ENCODE results near the gene MTHFD1. TPM values are rescaled to one million over a fixed set of nuclear protein-coding genes. Genes with fewer than 3 reads are reported as not detected.

MTHFD1 gene
- total RNA-seq, 6 donors from 2014 or later = 16.8 to 59.8 (median 29.6) TPM

GRCh38 chr14:64442300-64442988 lies 54.3 kb downstream of the MTHFD1 start:
- Histone ChIP-seq H3K9me3 (no peaks in the 10 kb centered on the region), H3K4me1 (no peaks in the 10 kb centered on the region), H3K27me3 (no peaks in the 10 kb centered on the region), H3K27ac (peak overlapping the region in 1 of 4 donors; percentile 0), H3K36me3 (peaks cover 0 to 50% (median 7%) of the 10 kb centered on the region in 4 donors), H3K4me3 (no peak overlapping the region)
- DNase-seq = peak in 1 of 2 donors; percentile 30
- no peak for ATAC-seq (ENCODE audit: low FRiP score in 2 of 2)
- WGBS, 2 donors = 68 to 74% methylated on average over 16 to 17 of the region's 17 CpGs
- TF ChIP-seq EP300 (IDR thresholded peaks at IDR 0.05) (no peak), POLR2A (IDR thresholded peaks at IDR 0.05) (no peak), CTCF (IDR thresholded peaks at IDR 0.05) (no peak), POLR2AphosphoS5 (IDR thresholded peaks at IDR 0.05) (no peak)

DNA sequence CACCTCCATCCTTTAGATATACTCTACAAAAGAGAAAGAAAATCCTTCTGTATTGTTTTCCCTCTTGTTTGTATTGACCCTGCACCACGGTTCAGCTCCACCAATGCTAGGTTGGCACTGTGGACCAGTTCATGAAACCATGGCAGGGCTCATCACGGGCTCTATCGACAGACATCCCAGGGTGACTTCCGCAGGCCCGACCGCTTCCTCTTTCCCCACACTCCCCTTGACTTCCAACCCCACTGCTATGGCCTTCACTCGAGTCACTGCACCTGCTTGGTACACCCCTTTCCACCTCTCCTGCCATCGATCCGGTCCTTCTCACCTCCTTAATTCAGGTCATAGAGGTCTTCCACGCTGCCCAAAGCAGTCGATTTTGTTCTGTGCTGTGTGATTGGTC lies 56.0 kb downstream of the MTHFD1 start:
- ATAC-seq (ENCODE audit: low FRiP score in 2 of 2) (no peak), DNase-seq (no peak)
- H3K36me3 ChIP-seq = peaks cover 0 to 62% (median 11%) of the 10 kb centered on the region in 4 donors
- no peaks in the 10 kb centered on the region for H3K4me1 ChIP-seq
- no peak overlapping the region for H3K4me3 ChIP-seq
- WGBS, 2 donors = 79 to 93% methylated on average over 11 of the region's 11 CpGs
- no peaks in the 10 kb centered on the region for H3K27me3 ChIP-seq
- no peak overlapping the region for H3K27ac ChIP-seq
- H3K9me3 ChIP-seq = no peaks in the 10 kb centered on the region
- TF ChIP-seq CTCF (IDR thresholded peaks at IDR 0.05) (no peak), EP300 (IDR thresholded peaks at IDR 0.05) (no peak), POLR2AphosphoS5 (IDR thresholded peaks at IDR 0.05) (no peak), POLR2A (IDR thresholded peaks at IDR 0.05) (no peak)

GRCh38 chr14:64444984-64445845 lies 57.1 kb downstream of the MTHFD1 start:
- no peak for DNase-seq

GRCh38 chr14:64447876-64448670 lies 59.9 kb downstream of the MTHFD1 start:
- H3K27ac ChIP-seq = no peak overlapping the region
- H3K9me3 ChIP-seq = no peaks in the 10 kb centered on the region
- no peak for DNase-seq
- TF ChIP-seq CTCF (IDR thresholded peaks at IDR 0.05) = no peak
- no peak for TF ChIP-seq EP300 (IDR thresholded peaks at IDR 0.05)
- TF ChIP-seq POLR2AphosphoS5 (IDR thresholded peaks at IDR 0.05) = no peak
- TF ChIP-seq POLR2A (IDR thresholded peaks at IDR 0.05) = no peak
- 79 to 80% methylated on average over 5 of the region's 5 CpGs for WGBS, 2 donors
- H3K27me3 ChIP-seq = no peaks in the 10 kb centered on the region
- no peak for ATAC-seq (ENCODE audit: low FRiP score in 2 of 2)
- peaks cover 0 to 65% (median 17%) of the 10 kb centered on the region in 4 donors for H3K36me3 ChIP-seq
- H3K4me1 ChIP-seq = no peaks in the 10 kb centered on the region
- no peak overlapping the region for H3K4me3 ChIP-seq

More at GRCh38 chr14:64444984-64445845, 57.1 kb downstream of the MTHFD1 start:
- no peak for ATAC-seq (ENCODE audit: low FRiP score in 2 of 2)
- Histone ChIP-seq H3K27me3 (no peaks in the 10 kb centered on the region), H3K27ac (peak overlapping the region in 1 of 4 donors; percentile 30), H3K4me3 (no peak overlapping the region), H3K9me3 (no peaks in the 10 kb centered on the region), H3K4me1 (no peaks in the 10 kb centered on the region), H3K36me3 (peaks cover 0 to 63% (median 19%) of the 10 kb centered on the region in 4 donors)
- TF ChIP-seq POLR2A (IDR thresholded peaks at IDR 0.05) (no peak), POLR2AphosphoS5 (IDR thresholded peaks at IDR 0.05) (no peak), CTCF (IDR thresholded peaks at IDR 0.05) (no peak), EP300 (IDR thresholded peaks at IDR 0.05) (no peak)
- WGBS, 2 donors = 77 to 90% methylated on average over 7 of the region's 7 CpGs
